NB4 (cell line): ENCODE data around the gene RETREG3.

Experiments used
- DNase-seq: peaks from one replicate; pipeline ENCODE4 v3.0.0; 2010; ENCODE audit warnings: low read depth
- H3K4me3 ChIP-seq: one replicate; pipeline ENCODE4 v1.5.1; 2011; ENCODE audit warnings: mild to moderate bottlenecking, low read depth, low read length, moderate library complexity
- MYC ChIP-seq: IDR thresholded peaks from 2 replicates; pipeline ENCODE4 v1.6.1; 2011; ENCODE audit warnings: low read depth, low read length
- POLR2A ChIP-seq: IDR thresholded peaks from 2 replicates; pipeline ENCODE4 v1.6.1; 2011; ENCODE audit warnings: mild to moderate bottlenecking; ENCODE audit not compliant: insufficient read length; ENCODE audit errors: extremely low read depth
- TF ChIP-seq, protein P1 (sequence below): IDR thresholded peaks from 2 replicates; pipeline ENCODE4 v1.6.1; 2011; ENCODE audit warnings: low read depth, low read length
- TF ChIP-seq, protein P2 (sequence below): IDR thresholded peaks from one replicate; pipeline ENCODE4 v1.5.1; 2012; ENCODE audit warnings: low read depth, low read length

RETREG3 gene, protein sequence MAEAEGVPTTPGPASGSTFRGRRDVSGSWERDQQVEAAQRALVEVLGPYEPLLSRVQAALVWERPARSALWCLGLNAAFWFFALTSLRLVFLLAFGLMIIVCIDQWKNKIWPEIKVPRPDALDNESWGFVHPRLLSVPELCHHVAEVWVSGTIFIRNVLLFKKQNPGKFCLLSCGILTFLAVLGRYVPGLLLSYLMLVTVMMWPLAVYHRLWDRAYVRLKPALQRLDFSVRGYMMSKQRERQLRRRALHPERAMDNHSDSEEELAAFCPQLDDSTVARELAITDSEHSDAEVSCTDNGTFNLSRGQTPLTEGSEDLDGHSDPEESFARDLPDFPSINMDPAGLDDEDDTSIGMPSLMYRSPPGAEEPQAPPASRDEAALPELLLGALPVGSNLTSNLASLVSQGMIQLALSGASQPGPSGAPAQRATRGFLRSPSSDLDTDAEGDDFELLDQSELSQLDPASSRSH

GRCh38 chr17:42609182-42609813 lies at the start of gene RETREG3, which contains the start of gene TUBG1:
Gene RETREG3, minus strand, starts transcription at chr17:42609374. Its CDS starts 50 bp downstream, at chr17:42609324.
Gene TUBG1, plus strand, starts transcription at chr17:42609683. Its CDS starts 55 bp downstream, at chr17:42609738.
- peak; percentile 75 for TF ChIP-seq MYC
- TF ChIP-seq, protein P1, sequence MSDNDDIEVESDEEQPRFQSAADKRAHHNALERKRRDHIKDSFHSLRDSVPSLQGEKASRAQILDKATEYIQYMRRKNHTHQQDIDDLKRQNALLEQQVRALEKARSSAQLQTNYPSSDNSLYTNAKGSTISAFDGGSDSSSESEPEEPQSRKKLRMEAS = peak; percentile 75
- TF ChIP-seq, protein P2, sequence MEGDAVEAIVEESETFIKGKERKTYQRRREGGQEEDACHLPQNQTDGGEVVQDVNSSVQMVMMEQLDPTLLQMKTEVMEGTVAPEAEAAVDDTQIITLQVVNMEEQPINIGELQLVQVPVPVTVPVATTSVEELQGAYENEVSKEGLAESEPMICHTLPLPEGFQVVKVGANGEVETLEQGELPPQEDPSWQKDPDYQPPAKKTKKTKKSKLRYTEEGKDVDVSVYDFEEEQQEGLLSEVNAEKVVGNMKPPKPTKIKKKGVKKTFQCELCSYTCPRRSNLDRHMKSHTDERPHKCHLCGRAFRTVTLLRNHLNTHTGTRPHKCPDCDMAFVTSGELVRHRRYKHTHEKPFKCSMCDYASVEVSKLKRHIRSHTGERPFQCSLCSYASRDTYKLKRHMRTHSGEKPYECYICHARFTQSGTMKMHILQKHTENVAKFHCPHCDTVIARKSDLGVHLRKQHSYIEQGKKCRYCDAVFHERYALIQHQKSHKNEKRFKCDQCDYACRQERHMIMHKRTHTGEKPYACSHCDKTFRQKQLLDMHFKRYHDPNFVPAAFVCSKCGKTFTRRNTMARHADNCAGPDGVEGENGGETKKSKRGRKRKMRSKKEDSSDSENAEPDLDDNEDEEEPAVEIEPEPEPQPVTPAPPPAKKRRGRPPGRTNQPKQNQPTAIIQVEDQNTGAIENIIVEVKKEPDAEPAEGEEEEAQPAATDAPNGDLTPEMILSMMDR = peak; percentile 2
- TF ChIP-seq POLR2A = peak; percentile 84
- DNase-seq = peak; percentile 98
- H3K4me3 ChIP-seq = peak within 1 kb of the TSS; percentile 97

GRCh38 chr17:42657824-42658588 lies 48.8 kb upstream of the RETREG3 start:
- DNase-seq = no peak
- TF ChIP-seq, protein P1 = no peak
- TF ChIP-seq POLR2A (no peak), MYC (no peak)
- TF ChIP-seq, protein P2 = no peak
- no peak overlapping the region for H3K4me3 ChIP-seq

- no peak for DNase-seq
- no peak overlapping the region for H3K4me3 ChIP-seq
- TF ChIP-seq, protein P1 = no peak
These were observed 46.4 kb upstream of the RETREG3 start for GRCh38 chr17:42655528-42655927.

GRCh38 chr17:42653179-42654124 lies 44.3 kb upstream of the RETREG3 start:
- no peak for DNase-seq
- H3K4me3 ChIP-seq = no peak overlapping the region
- TF ChIP-seq, protein P1 = no peak
- TF ChIP-seq, protein P2 = no peak
- no peak for TF ChIP-seq MYC
- TF ChIP-seq POLR2A = no peak

- H3K4me3 ChIP-seq = peak overlapping the region; percentile 16
- DNase-seq = peak; percentile 40
- TF ChIP-seq POLR2A (no peak), MYC (no peak)
- TF ChIP-seq, protein P2 = no peak
- TF ChIP-seq, protein P1 = no peak
These were observed 42.2 kb upstream of the RETREG3 start for GRCh38 chr17:42651392-42651791.
